ENCODE measurements around the gene FAM81A.
"Not testable (repeated sequence)": the region's sequence is repeated elsewhere in the genome, so short reads cannot be mapped to it uniquely, and the experiment has no call there.

FAM81A gene

DNA sequence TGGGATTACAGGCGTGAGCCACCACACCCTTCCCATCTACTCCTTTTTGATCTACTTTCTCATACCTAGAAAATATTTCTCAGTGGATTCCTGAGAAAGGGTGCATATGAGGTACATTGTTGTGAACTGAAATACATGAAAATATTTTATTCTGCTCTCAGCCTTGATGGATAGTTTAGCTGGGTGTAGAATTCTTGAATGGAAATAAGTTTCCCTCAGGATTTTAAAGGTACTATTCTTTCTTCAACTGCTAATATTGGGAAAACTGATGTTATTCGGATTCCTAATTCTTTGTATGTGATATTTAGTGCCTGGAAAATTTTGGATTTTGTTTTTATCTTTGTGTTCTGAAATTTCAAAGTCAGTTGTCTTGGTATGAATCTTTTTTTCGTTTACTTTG lies 9.1 kb upstream of the FAM81A start:
- not testable (repeated sequence) for FAIRE-seq

- FAIRE-seq = no peak
These were observed 5.6 kb upstream of the FAM81A start for GRCh38 chr15:59432389-59432788.

DNA sequence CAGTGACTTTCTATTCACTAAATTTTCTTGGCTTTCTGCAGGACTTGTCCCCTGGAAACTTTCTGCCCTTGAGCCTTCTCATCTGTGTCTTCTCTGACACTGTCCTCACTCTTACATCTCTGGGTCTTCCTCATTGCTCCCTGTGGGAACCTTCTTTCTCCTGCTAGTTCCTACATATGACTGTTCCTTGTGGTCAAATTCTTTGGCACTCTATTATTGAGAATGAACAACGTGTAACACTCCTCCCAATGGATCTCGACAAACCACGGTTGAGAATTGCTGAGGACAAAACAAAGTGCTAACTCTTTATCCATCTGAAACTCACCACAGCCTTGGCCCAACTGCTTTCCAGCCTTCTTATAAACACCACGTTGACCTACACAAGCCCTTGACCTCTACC lies 3.5 kb upstream of the FAM81A start:
- no peak for FAIRE-seq

GRCh38 chr15:59436774-59437141 lies 1.2 kb upstream of the FAM81A start:
- no peak for FAIRE-seq

GRCh38 chr15:59437142-59437816 lies 707 bp upstream of the FAM81A start:
- FAIRE-seq = no peak

GRCh38 chr15:59438625-59439290 lies 772 bp downstream of the FAM81A start:
- FAIRE-seq = no peak

- no peak for FAIRE-seq
These were observed 1.6 kb downstream of the FAM81A start for GRCh38 chr15:59439576-59439975.

GRCh38 chr15:59443341-59444072 lies 5.5 kb downstream of the FAM81A start:
- FAIRE-seq = no peak

- FAIRE-seq = no peak
These were observed 6.3 kb downstream of the FAM81A start for GRCh38 chr15:59444081-59444835.

DNA sequence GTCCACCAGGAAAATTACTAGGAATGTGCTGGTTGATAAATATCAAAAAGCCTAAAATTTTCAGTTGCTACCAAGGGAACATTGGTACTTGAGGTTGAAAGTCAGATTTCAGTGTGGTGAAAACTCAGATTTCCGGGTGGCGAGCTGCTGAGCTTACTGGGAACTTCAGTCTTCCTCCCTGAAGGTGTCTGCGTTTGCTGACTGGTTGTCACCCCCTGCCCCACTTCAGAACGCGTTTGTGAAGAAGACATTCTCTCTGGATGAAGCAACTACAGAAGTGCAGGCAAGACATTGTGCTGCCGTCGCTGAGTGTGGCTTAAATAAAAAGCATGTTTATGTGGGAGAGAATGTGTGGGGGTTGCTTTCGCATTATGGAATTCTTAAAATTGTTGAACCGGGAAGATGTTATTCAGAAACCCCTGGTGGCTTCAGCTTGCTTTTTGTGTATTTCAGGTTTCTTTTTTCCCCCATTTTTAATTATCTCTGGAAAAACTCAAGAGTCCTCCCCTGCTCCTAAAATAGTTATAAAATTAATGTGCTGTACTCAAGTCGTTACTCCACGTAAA lies 7.1 kb downstream of the FAM81A start:
- FAIRE-seq = no peak

- no peak for FAIRE-seq
These were observed 8.4 kb downstream of the FAM81A start for GRCh38 chr15:59446232-59446957.

- FAIRE-seq = no peak
These were observed 9.4 kb downstream of the FAM81A start for GRCh38 chr15:59447367-59447766.

DNA sequence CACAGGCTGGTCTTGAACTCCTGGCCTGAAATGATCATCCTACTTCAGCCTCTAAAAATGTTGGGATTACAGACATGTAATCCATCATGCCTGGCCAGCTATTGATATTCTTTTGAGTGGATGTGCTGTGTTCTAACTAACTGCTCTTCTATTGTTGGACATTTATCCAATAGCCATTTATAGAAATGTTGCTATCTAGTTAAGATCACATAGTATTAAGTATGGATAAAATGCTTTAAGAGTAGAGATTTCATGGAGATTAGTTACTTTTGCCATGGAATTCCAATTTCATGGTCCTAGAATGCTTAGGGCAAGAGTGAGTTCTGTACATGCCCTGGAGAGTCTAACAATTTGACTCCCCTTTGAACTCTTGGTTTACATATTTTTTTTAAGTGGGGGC lies 10.9 kb downstream of the FAM81A start:
- FAIRE-seq = no peak

GRCh38 chr15:59453474-59454215 lies 15.7 kb downstream of the FAM81A start:
- FAIRE-seq = no peak

GRCh38 chr15:59456114-59456513 lies 18.1 kb downstream of the FAM81A start:
- no peak for FAIRE-seq

- FAIRE-seq = no peak
These were observed 19.1 kb downstream of the FAM81A start for GRCh38 chr15:59457103-59457502.

GRCh38 chr15:59461521-59461920 lies 23.5 kb downstream of the FAM81A start:
- no peak for FAIRE-seq

DNA sequence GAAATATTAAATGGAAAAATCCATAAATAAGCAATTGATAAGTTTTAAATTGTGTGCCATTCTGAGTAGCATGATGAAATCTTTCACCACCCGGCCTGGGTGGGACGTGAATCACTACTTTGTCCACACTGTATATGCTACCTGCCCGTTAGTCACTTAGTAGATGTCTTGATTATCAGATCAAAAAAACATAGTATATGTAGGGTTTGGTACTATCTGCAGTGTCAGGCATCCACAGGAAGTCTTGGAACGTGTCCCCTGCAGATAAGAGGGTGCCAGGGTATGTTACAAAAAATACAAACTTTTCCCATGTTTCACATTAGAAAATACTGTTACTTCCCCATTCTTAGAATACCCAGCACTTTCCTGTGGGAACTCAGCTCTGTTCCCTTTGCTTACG lies 35.2 kb downstream of the FAM81A start:
- FAIRE-seq = no peak

DNA sequence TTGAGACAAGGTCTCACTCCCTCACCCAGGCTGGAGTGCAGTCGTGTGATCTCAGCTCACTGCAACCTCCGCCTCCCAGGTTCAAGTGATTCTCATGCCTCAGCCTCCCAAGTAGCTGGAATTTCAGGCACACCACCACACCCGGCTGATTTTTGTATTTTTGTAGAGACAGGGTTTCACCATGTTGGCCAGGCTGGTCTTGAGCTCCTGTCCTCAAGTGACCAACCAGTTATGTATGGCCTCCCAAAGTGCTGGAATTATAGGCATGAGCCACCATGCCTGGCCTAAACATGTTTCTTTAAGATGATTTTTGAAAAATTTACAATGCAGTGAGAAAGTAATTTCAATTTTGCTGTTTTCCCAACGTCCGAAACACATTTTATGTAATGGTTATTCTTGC lies 37.2 kb downstream of the FAM81A start:
- FAIRE-seq = not testable (repeated sequence)

DNA sequence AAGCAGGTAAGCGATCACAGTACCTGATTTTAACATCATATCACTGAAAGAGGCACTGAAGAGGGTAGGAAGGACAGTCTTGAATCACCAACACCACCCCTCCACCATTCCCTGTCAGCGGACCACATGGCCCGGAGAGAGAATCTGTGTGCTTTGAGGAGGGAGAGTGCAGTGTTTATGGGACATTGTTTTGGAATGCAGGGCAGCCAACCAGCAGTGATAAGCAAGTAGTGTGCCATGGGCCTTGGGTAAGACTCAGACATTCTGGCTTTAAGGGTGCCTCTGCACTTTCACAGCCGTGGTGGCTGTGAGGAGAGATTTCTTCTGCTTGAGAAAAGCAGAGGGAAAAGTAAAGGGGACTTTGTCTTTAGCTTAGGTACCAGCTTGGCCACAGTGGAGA lies 46.4 kb downstream of the FAM81A start:
- no peak for FAIRE-seq

DNA sequence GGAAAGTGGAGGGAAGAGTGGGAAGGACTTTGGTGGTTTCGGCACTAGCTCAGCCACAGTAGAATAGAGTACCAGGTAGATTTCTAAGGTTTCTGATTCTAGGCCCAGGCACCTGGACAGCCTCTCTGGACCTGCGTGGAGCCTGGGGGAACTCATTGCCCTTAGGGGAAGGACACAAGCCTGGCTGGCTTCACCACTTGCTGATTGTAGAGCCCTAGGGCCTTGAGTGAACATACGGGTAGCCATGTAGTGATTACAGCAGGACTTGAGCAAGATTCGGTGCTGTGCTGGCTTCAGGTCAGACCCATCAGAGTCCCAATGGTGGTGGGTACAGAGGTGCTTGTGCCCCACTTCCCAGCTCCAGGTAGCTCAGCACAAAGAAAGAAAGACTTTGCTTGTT lies 47.0 kb downstream of the FAM81A start:
- FAIRE-seq = no peak

DNA sequence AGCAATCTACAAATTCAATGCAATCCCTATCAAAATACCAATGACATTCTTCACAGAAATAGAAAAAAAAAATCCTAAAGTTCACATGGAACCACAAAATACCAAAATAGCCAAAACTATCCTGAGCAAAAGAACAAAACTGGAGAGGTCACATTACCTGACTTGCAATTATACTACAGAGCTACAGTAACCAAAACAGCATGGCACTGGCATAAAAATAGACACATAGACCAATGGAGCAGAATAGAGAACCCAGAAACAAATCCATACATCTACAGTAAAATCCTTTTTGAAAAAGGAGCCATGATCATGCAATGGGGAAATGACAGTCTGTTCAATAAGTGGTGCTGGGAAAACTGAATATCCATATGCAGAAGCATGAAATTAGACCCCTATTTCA lies 51.5 kb downstream of the FAM81A start:
- FAIRE-seq = not testable (repeated sequence)

All from A204.1 (cell line).